Neural cell (in vitro differentiated cells): ENCODE data around the gene ANXA9. TPM values are rescaled to one million over a fixed set of nuclear protein-coding genes. Genes with fewer than 3 reads are reported as not detected.

Experiments
- H2AFZ ChIP-seq: fragments of 200-600, 300-800 bp; sonication (generic), shearing (Covaris generic); 2 replicates; pipeline ENCODE4 v1.6.0; 2014; ENCODE audit warnings: low read depth, mild to moderate bottlenecking, antibody characterized with exemption, low read length, moderate library complexity
- H3F3A ChIP-seq: fragments of 200-600 bp; shearing (Covaris generic); 2 replicates; pipeline ENCODE4 v1.6.1; 2016; ENCODE audit warnings: mild to moderate bottlenecking, moderate library complexity, mixed read lengths, antibody characterized with exemption, low read length; ENCODE audit not compliant: insufficient read depth, poor library complexity, severe bottlenecking
- H3K27ac ChIP-seq: fragments of 200-600, 300-800 bp; sonication (generic), shearing (Covaris generic); 2 replicates; pipeline ENCODE4 v1.5.1; 2014; ENCODE audit warnings: mild to moderate bottlenecking, low read length, moderate library complexity
- H3K27me3 ChIP-seq: fragments of 300-800, 200-600 bp; sonication (generic), shearing (Covaris generic); 2 replicates; pipeline ENCODE4 v1.6.0; 2014; ENCODE audit warnings: mild to moderate bottlenecking, low read depth, low read length, moderate library complexity; ENCODE audit not compliant: insufficient read depth
- H3K36me3 ChIP-seq: fragments of 300-800, 200-600 bp; sonication (generic), shearing (Covaris generic); 2 replicates; pipeline ENCODE4 v1.5.1; 2014; ENCODE audit warnings: mild to moderate bottlenecking, antibody characterized with exemption, low read length, moderate library complexity; ENCODE audit not compliant: insufficient read depth
- H3K4me2 ChIP-seq: fragments of 300-800, 200-600 bp; sonication (generic), shearing (Covaris generic); 2 replicates; pipeline ENCODE4 v1.6.0; 2014; ENCODE audit warnings: mild to moderate bottlenecking, low read length
- H3K4me3 ChIP-seq: fragments of 300-800, 200-600 bp; sonication (generic), shearing (Covaris generic); 2 replicates; pipeline ENCODE4 v1.5.1; 2014; ENCODE audit warnings: mild to moderate bottlenecking, low read length, moderate library complexity
- H3K79me2 ChIP-seq: fragments of 200-600 bp; shearing (Covaris generic); replicated peaks from 2 replicates; pipeline ENCODE4 v1.6.0; 2014; ENCODE audit warnings: mild to moderate bottlenecking, low read length, moderate library complexity; ENCODE audit not compliant: insufficient read depth
- H3K9ac ChIP-seq: fragments of 300-800, 200-600 bp; sonication (generic), shearing (Covaris generic); 2 replicates; pipeline ENCODE4 v1.6.1; 2016; ENCODE audit warnings: mild to moderate bottlenecking, low read length, mixed read lengths
- H3K9me2 ChIP-seq: fragments of 200-600 bp; shearing (Covaris generic); 2 replicates; pipeline ENCODE4 v1.6.1; 2016; ENCODE audit warnings: mild to moderate bottlenecking, low read length, mixed read lengths; ENCODE audit not compliant: insufficient read depth
- H3K9me3 ChIP-seq: fragments of 200-600, 300-800 bp; sonication (generic), shearing (Covaris generic); 2 replicates; pipeline ENCODE4 v1.6.1; 2016; ENCODE audit warnings: mild to moderate bottlenecking, mixed run types, low read length, moderate library complexity, mixed read lengths
- H4K20me1 ChIP-seq: fragments of 200-600 bp; shearing (Covaris generic); 2 replicates; pipeline ENCODE4 v1.6.1; 2016; ENCODE audit warnings: mild to moderate bottlenecking, mixed run types; ENCODE audit not compliant: insufficient read depth
- EP300 ChIP-seq: fragments of 450-650 bp; conservative IDR thresholded peaks from 2 replicates; pipeline ENCODE4 v1.6.1; 2014; ENCODE audit warnings: antibody characterized with exemption, mild to moderate bottlenecking, moderate library complexity; ENCODE audit not compliant: poor library complexity, severe bottlenecking
- EZH2 ChIP-seq: fragments of 200-600, 300-800 bp; shearing (Covaris generic), sonication (generic); IDR thresholded peaks from 2 replicates; pipeline ENCODE4 v1.6.1; 2014; ENCODE audit warnings: antibody characterized with exemption, low read length, borderline replicate concordance, mild to moderate bottlenecking; ENCODE audit not compliant: insufficient read depth, poor library complexity, severe bottlenecking
- MXI1 ChIP-seq: fragments of 450-650 bp; conservative IDR thresholded peaks from 2 replicates; pipeline ENCODE4 v1.6.1; 2014; ENCODE audit warnings: antibody characterized with exemption, mild to moderate bottlenecking; ENCODE audit not compliant: poor library complexity, severe bottlenecking
- POLR2AphosphoS5 ChIP-seq: IDR thresholded peaks from 2 replicates; pipeline ENCODE4 v1.6.1; 2012
- RAD21 ChIP-seq: fragments of 450-650 bp; conservative IDR thresholded peaks from 2 replicates; pipeline ENCODE4 v1.6.1; 2014; ENCODE audit warnings: antibody characterized with exemption, mild to moderate bottlenecking, moderate library complexity
- SMC3 ChIP-seq: fragments of 450-650 bp; conservative IDR thresholded peaks from 2 replicates; pipeline ENCODE4 v1.6.1; 2014; ENCODE audit warnings: antibody characterized with exemption, mild to moderate bottlenecking, moderate library complexity; ENCODE audit not compliant: poor library complexity
- TAF1 ChIP-seq: IDR thresholded peaks from 2 replicates; pipeline ENCODE4 v1.6.1; 2012; ENCODE audit warnings: low read depth
- polyA plus RNA-seq: library from polyadenylated mRNA; depleted of rRNA; stranded (reverse); fragments of >200 nt; gene quantifications from 2 replicates; pipeline ENCODE4 v1.2.3, GENCODE V29; 2014
- TF ChIP-seq, protein P1 (sequence below): IDR thresholded peaks from 2 replicates; pipeline ENCODE4 v1.6.1; 2012; ENCODE audit warnings: borderline replicate concordance
- TF ChIP-seq, protein P2 (sequence below): fragments of 450-650 bp; IDR thresholded peaks from 2 replicates; pipeline ENCODE4 v1.5.1; 2014; ENCODE audit warnings: antibody characterized with exemption, mild to moderate bottlenecking, moderate library complexity; ENCODE audit not compliant: poor library complexity, severe bottlenecking

The ANXA9 gene
- polyA plus RNA-seq, 1 donor from 2014 or later, result not detected

DNA sequence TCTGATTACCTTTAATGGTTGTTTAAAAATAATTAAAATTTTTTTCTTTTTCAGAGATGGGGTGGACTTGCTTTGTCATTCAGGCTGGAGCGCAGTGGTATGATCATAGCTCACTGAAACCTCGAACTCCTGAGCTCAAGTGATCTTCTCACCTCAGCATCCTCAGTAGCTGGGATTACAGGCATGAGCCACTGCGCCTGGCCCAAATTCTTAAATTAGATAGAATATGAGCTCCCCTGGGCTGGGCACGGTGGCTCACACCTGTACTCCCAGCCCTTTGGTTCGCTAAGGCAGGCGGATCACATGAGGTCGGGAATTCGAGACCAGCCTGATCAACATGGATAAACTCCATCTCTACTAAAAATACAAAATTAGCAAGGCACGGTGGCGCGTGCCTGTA lies 24.4 kb upstream of the ANXA9 start:
- H3K79me2 ChIP-seq, result no peaks in the 10 kb centered on the region
- H3K4me2 ChIP-seq, result no peak overlapping the region
- H3K9me3 ChIP-seq, result no peaks in the 10 kb centered on the region
- H3F3A ChIP-seq, result no peaks in the 10 kb centered on the region
- no peaks in the 10 kb centered on the region for H3K27me3 ChIP-seq
- no peaks in the 10 kb centered on the region for H4K20me1 ChIP-seq
- no peak overlapping the region for H3K4me3 ChIP-seq
- H3K9ac ChIP-seq, result no peak overlapping the region
- no peak overlapping the region for H2AFZ ChIP-seq
- H3K27ac ChIP-seq, result no peak overlapping the region
- H3K9me2 ChIP-seq, result no peaks in the 10 kb centered on the region
- TF ChIP-seq SMC3 (no peak), EZH2 (no peak), MXI1 (no peak)
- TF ChIP-seq, protein P1, sequence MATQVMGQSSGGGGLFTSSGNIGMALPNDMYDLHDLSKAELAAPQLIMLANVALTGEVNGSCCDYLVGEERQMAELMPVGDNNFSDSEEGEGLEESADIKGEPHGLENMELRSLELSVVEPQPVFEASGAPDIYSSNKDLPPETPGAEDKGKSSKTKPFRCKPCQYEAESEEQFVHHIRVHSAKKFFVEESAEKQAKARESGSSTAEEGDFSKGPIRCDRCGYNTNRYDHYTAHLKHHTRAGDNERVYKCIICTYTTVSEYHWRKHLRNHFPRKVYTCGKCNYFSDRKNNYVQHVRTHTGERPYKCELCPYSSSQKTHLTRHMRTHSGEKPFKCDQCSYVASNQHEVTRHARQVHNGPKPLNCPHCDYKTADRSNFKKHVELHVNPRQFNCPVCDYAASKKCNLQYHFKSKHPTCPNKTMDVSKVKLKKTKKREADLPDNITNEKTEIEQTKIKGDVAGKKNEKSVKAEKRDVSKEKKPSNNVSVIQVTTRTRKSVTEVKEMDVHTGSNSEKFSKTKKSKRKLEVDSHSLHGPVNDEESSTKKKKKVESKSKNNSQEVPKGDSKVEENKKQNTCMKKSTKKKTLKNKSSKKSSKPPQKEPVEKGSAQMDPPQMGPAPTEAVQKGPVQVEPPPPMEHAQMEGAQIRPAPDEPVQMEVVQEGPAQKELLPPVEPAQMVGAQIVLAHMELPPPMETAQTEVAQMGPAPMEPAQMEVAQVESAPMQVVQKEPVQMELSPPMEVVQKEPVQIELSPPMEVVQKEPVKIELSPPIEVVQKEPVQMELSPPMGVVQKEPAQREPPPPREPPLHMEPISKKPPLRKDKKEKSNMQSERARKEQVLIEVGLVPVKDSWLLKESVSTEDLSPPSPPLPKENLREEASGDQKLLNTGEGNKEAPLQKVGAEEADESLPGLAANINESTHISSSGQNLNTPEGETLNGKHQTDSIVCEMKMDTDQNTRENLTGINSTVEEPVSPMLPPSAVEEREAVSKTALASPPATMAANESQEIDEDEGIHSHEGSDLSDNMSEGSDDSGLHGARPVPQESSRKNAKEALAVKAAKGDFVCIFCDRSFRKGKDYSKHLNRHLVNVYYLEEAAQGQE, result no peak
- peaks cover 10% of the 10 kb centered on the region for H3K36me3 ChIP-seq

- Histone ChIP-seq H4K20me1 (no peaks in the 10 kb centered on the region), H3K79me2 (no peaks in the 10 kb centered on the region), H3K9ac (no peak overlapping the region), H3K27me3 (no peaks in the 10 kb centered on the region), H3K4me2 (no peak overlapping the region), H3K9me2 (no peaks in the 10 kb centered on the region), H3K27ac (no peak overlapping the region), H3K36me3 (peaks cover 18% of the 10 kb centered on the region), H3K9me3 (no peaks in the 10 kb centered on the region), H3F3A (no peaks in the 10 kb centered on the region), H3K4me3 (no peak overlapping the region), H2AFZ (no peak overlapping the region)
- TF ChIP-seq SMC3 (no peak), EZH2 (no peak), POLR2AphosphoS5 (no peak), MXI1 (no peak)
Measured at GRCh38 chr1:150960646-150961045, 21.4 kb upstream of the ANXA9 start.

- H3K4me2 ChIP-seq, result no peak overlapping the region
- H3K9me2 ChIP-seq, result no peaks in the 10 kb centered on the region
- H3K36me3 ChIP-seq, result peaks cover 25% of the 10 kb centered on the region
- no peak overlapping the region for H3K27ac ChIP-seq
- TF ChIP-seq POLR2AphosphoS5 (no peak), EZH2 (no peak), MXI1 (no peak), RAD21 (no peak), SMC3 (no peak), EP300 (no peak), TAF1 (no peak)
- TF ChIP-seq, protein P2, sequence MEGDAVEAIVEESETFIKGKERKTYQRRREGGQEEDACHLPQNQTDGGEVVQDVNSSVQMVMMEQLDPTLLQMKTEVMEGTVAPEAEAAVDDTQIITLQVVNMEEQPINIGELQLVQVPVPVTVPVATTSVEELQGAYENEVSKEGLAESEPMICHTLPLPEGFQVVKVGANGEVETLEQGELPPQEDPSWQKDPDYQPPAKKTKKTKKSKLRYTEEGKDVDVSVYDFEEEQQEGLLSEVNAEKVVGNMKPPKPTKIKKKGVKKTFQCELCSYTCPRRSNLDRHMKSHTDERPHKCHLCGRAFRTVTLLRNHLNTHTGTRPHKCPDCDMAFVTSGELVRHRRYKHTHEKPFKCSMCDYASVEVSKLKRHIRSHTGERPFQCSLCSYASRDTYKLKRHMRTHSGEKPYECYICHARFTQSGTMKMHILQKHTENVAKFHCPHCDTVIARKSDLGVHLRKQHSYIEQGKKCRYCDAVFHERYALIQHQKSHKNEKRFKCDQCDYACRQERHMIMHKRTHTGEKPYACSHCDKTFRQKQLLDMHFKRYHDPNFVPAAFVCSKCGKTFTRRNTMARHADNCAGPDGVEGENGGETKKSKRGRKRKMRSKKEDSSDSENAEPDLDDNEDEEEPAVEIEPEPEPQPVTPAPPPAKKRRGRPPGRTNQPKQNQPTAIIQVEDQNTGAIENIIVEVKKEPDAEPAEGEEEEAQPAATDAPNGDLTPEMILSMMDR, result no peak
- no peaks in the 10 kb centered on the region for H4K20me1 ChIP-seq
- H3K4me3 ChIP-seq, result no peak overlapping the region
- no peaks in the 10 kb centered on the region for H3K9me3 ChIP-seq
- no peaks in the 10 kb centered on the region for H3K79me2 ChIP-seq
- H2AFZ ChIP-seq, result no peak overlapping the region
- no peak overlapping the region for H3K9ac ChIP-seq
- H3K27me3 ChIP-seq, result no peaks in the 10 kb centered on the region
- no peaks in the 10 kb centered on the region for H3F3A ChIP-seq
Measured at GRCh38 chr1:150961756-150962155, 20.3 kb upstream of the ANXA9 start.
